T-helper 17 cell (primary cell): Measurements from ENCODE around the gene DCLK2. TPM values are rescaled to one million over a fixed set of nuclear protein-coding genes. Genes with fewer than 3 reads are reported as not detected.

Experiments used
- ATAC-seq: fragments of 150-1000 bp; cut with Tn5 transposase; 2 replicates; pipeline ENCODE4 v1.10.0; 2021; ENCODE audit warnings: mild to moderate bottlenecking, moderate library complexity
- DNase-seq, 3 donors: peaks; one replicate each; pipeline versions ENCODE4 v3.0.0 to v3.0.0-alpha.2; 2020 to 2021
- H3K9me3 ChIP-seq: one replicate; pipeline ENCODE4 v1.7.0; 2013; ENCODE audit warnings: low read length, mild to moderate bottlenecking; ENCODE audit not compliant: control insufficient read depth, poor library complexity, severe bottlenecking
- H3K27ac Mint-ChIP-seq: one replicate; pipeline ENCODE4 v1.8.0; 2022; ENCODE audit warnings: mild to moderate bottlenecking, moderate library complexity, mixed read lengths
- H3K27me3 Mint-ChIP-seq: one replicate; pipeline ENCODE4 v1.8.0; 2022; ENCODE audit warnings: mixed read lengths
- H3K36me3 Mint-ChIP-seq: one replicate; pipeline ENCODE4 v1.8.0; 2022; ENCODE audit warnings: low read depth, mixed read lengths
- H3K4me1 Mint-ChIP-seq: one replicate; pipeline ENCODE4 v1.8.0; 2022; ENCODE audit warnings: mild to moderate bottlenecking, mixed read lengths
- H3K4me3 Mint-ChIP-seq: one replicate; pipeline ENCODE4 v1.8.0; 2022; ENCODE audit warnings: mild to moderate bottlenecking, moderate library complexity, mixed read lengths
- total RNA-seq, 4 donors: library from RNA in 2 of 4; stranded (reverse) in 2 of 4; gene quantifications; one replicate each; pipeline ENCODE4 v1.2.3 and lab custom pipeline; 2022 to 2026

The DCLK2 gene
- total RNA-seq, 2 donors from 2014 or later: not detected

- DNase-seq: no peak
- no peaks in the 10 kb centered on the region for H3K9me3 ChIP-seq
- H3K4me3 Mint-ChIP-seq: no peak overlapping the region
- H3K27me3 Mint-ChIP-seq: no peaks in the 10 kb centered on the region
- no peaks in the 10 kb centered on the region for H3K4me1 Mint-ChIP-seq
- no peak for ATAC-seq
- no peak overlapping the region for H3K27ac Mint-ChIP-seq
- H3K36me3 Mint-ChIP-seq: no peaks in the 10 kb centered on the region
These were observed 27.1 kb upstream of the DCLK2 start for GRCh38 chr4:150051111-150051510.

GRCh38 chr4:150055467-150055866 is 22.8 kb upstream of the DCLK2 start:
- H3K27me3 Mint-ChIP-seq: no peaks in the 10 kb centered on the region
- ATAC-seq: no peak
- no peaks in the 10 kb centered on the region for H3K9me3 ChIP-seq

GRCh38 chr4:150056569-150056968 is 21.7 kb upstream of the DCLK2 start:
- H3K9me3 ChIP-seq: no peaks in the 10 kb centered on the region
- Mint-ChIP-seq H3K27ac (no peak overlapping the region), H3K4me1 (no peaks in the 10 kb centered on the region), H3K36me3 (no peaks in the 10 kb centered on the region), H3K4me3 (no peak overlapping the region), H3K27me3 (no peaks in the 10 kb centered on the region)
- ATAC-seq (no peak), DNase-seq (no peak)

More at GRCh38 chr4:150055467-150055866, 22.8 kb upstream of the DCLK2 start:
- no peak for DNase-seq
- no peaks in the 10 kb centered on the region for H3K36me3 Mint-ChIP-seq
- no peak overlapping the region for H3K27ac Mint-ChIP-seq
- H3K4me1 Mint-ChIP-seq: no peaks in the 10 kb centered on the region
- H3K4me3 Mint-ChIP-seq: no peak overlapping the region

GRCh38 chr4:150061086-150061776 is 17.0 kb upstream of the DCLK2 start:
- H3K9me3 ChIP-seq: no peaks in the 10 kb centered on the region
- H3K36me3 Mint-ChIP-seq: no peaks in the 10 kb centered on the region
- no peak overlapping the region for H3K4me3 Mint-ChIP-seq
- no peak for ATAC-seq
- no peak overlapping the region for H3K27ac Mint-ChIP-seq
- H3K4me1 Mint-ChIP-seq: no peaks in the 10 kb centered on the region
- peaks cover 14% of the 10 kb centered on the region for H3K27me3 Mint-ChIP-seq
- DNase-seq: no peak

GRCh38 chr4:150063128-150063527 is 15.1 kb upstream of the DCLK2 start:
- no peak for DNase-seq
- Mint-ChIP-seq H3K27me3 (peaks cover 23% of the 10 kb centered on the region), H3K27ac (no peak overlapping the region), H3K4me3 (no peak overlapping the region), H3K36me3 (no peaks in the 10 kb centered on the region), H3K4me1 (no peaks in the 10 kb centered on the region)
- ATAC-seq: no peak
- H3K9me3 ChIP-seq: no peaks in the 10 kb centered on the region

- no peak for ATAC-seq
- H3K36me3 Mint-ChIP-seq: no peaks in the 10 kb centered on the region
These were observed 12.5 kb upstream of the DCLK2 start for GRCh38 chr4:150065740-150066139.

GRCh38 chr4:150067859-150068258 is 10.4 kb upstream of the DCLK2 start:
- no peak overlapping the region for H3K4me3 Mint-ChIP-seq
- H3K27me3 Mint-ChIP-seq: peaks cover 29% of the 10 kb centered on the region
- H3K9me3 ChIP-seq: no peaks in the 10 kb centered on the region
- no peaks in the 10 kb centered on the region for H3K4me1 Mint-ChIP-seq
- no peak overlapping the region for H3K27ac Mint-ChIP-seq
- no peak for ATAC-seq
- no peaks in the 10 kb centered on the region for H3K36me3 Mint-ChIP-seq
- DNase-seq: no peak

More at GRCh38 chr4:150065740-150066139, 12.5 kb upstream of the DCLK2 start:
- peaks cover 29% of the 10 kb centered on the region for H3K27me3 Mint-ChIP-seq
- H3K4me1 Mint-ChIP-seq: no peaks in the 10 kb centered on the region
- DNase-seq: no peak
- no peak overlapping the region for H3K27ac Mint-ChIP-seq
- H3K9me3 ChIP-seq: no peaks in the 10 kb centered on the region
- no peak overlapping the region for H3K4me3 Mint-ChIP-seq

- H3K27me3 Mint-ChIP-seq: peaks cover 29% of the 10 kb centered on the region
- DNase-seq (no peak), ATAC-seq (no peak)
- no peak overlapping the region for H3K4me3 Mint-ChIP-seq
- H3K4me1 Mint-ChIP-seq: no peaks in the 10 kb centered on the region
- no peak overlapping the region for H3K27ac Mint-ChIP-seq
- H3K36me3 Mint-ChIP-seq: no peaks in the 10 kb centered on the region
- H3K9me3 ChIP-seq: no peaks in the 10 kb centered on the region
These were observed 9.8 kb upstream of the DCLK2 start for GRCh38 chr4:150068300-150068960.

GRCh38 chr4:150069353-150069752 is 8.9 kb upstream of the DCLK2 start:
- H3K36me3 Mint-ChIP-seq: no peaks in the 10 kb centered on the region
- no peak overlapping the region for H3K27ac Mint-ChIP-seq
- no peaks in the 10 kb centered on the region for H3K9me3 ChIP-seq
- ATAC-seq: no peak
- H3K4me1 Mint-ChIP-seq: no peaks in the 10 kb centered on the region
- peaks cover 23% of the 10 kb centered on the region for H3K27me3 Mint-ChIP-seq
- DNase-seq: no peak
- no peak overlapping the region for H3K4me3 Mint-ChIP-seq

GRCh38 chr4:150070464-150071170 is 7.6 kb upstream of the DCLK2 start:
- no peaks in the 10 kb centered on the region for H3K4me1 Mint-ChIP-seq
- H3K36me3 Mint-ChIP-seq: no peaks in the 10 kb centered on the region
- H3K4me3 Mint-ChIP-seq: no peak overlapping the region
- peaks cover 19% of the 10 kb centered on the region for H3K27me3 Mint-ChIP-seq
- no peak overlapping the region for H3K27ac Mint-ChIP-seq
- H3K9me3 ChIP-seq: no peaks in the 10 kb centered on the region
- DNase-seq: no peak
- ATAC-seq: no peak

- no peaks in the 10 kb centered on the region for H3K9me3 ChIP-seq
- no peaks in the 10 kb centered on the region for H3K4me1 Mint-ChIP-seq
- H3K27me3 Mint-ChIP-seq: peaks cover 21% of the 10 kb centered on the region
- ATAC-seq (no peak), DNase-seq (no peak)
- H3K27ac Mint-ChIP-seq: no peak overlapping the region
- H3K4me3 Mint-ChIP-seq: no peak overlapping the region
- no peaks in the 10 kb centered on the region for H3K36me3 Mint-ChIP-seq
These were observed 5.8 kb upstream of the DCLK2 start for GRCh38 chr4:150072471-150072870.

- no peaks in the 10 kb centered on the region for H3K9me3 ChIP-seq
- no peaks in the 10 kb centered on the region for H3K36me3 Mint-ChIP-seq
- H3K27ac Mint-ChIP-seq: no peak overlapping the region
- H3K27me3 Mint-ChIP-seq: peaks cover 21% of the 10 kb centered on the region
- no peaks in the 10 kb centered on the region for H3K4me1 Mint-ChIP-seq
- ATAC-seq (no peak), DNase-seq (no peak)
- no peak overlapping the region for H3K4me3 Mint-ChIP-seq
These were observed 5.1 kb upstream of the DCLK2 start for GRCh38 chr4:150072906-150073714.

- H3K4me3 Mint-ChIP-seq: no peak overlapping the region
- DNase-seq: no peak
These were observed 4.2 kb upstream of the DCLK2 start for GRCh38 chr4:150074064-150074463.

More at GRCh38 chr4:150074064-150074463, 4.2 kb upstream of the DCLK2 start:
- H3K9me3 ChIP-seq: no peaks in the 10 kb centered on the region
- Mint-ChIP-seq H3K27me3 (peaks cover 16% of the 10 kb centered on the region), H3K27ac (no peak overlapping the region), H3K36me3 (no peaks in the 10 kb centered on the region), H3K4me1 (no peaks in the 10 kb centered on the region)
- no peak for ATAC-seq
